Measurements from ENCODE around the gene MST1.

DNA sequence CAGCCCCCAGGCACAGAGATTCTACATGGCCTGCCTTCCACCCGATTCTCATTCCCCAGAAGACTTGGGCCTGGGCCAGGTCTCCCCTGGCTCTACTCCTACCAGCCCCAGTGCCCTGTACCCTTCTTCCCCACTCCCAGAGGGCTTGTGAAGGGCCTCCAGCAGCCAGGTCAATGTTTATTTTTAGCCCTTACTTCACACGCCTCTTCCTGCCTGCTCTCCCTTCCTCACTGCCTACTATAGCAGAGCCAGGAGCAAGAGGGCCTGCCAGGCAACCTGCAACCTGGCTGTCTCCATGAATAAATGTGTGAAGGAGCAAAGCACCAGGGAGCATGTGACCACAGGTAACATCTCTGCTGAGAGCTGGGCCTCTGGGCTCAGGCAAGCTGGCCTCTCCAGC lies 41.5 kb downstream of the MST1 start:
- TF ChIP-seq, protein P1, sequence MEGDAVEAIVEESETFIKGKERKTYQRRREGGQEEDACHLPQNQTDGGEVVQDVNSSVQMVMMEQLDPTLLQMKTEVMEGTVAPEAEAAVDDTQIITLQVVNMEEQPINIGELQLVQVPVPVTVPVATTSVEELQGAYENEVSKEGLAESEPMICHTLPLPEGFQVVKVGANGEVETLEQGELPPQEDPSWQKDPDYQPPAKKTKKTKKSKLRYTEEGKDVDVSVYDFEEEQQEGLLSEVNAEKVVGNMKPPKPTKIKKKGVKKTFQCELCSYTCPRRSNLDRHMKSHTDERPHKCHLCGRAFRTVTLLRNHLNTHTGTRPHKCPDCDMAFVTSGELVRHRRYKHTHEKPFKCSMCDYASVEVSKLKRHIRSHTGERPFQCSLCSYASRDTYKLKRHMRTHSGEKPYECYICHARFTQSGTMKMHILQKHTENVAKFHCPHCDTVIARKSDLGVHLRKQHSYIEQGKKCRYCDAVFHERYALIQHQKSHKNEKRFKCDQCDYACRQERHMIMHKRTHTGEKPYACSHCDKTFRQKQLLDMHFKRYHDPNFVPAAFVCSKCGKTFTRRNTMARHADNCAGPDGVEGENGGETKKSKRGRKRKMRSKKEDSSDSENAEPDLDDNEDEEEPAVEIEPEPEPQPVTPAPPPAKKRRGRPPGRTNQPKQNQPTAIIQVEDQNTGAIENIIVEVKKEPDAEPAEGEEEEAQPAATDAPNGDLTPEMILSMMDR (IDR thresholded peaks at IDR 0.05; ENCODE audit: low read depth, low read length) = no peak
- no peak for TF ChIP-seq EZH2phosphoT487 (IDR thresholded peaks at IDR 0.05; ENCODE audit: low read depth)
